ENCODE data around the gene CACNG4. TPM values are rescaled to one million over a fixed set of nuclear protein-coding genes. Genes with fewer than 3 reads are reported as not detected.

CACNG4 gene
- total RNA-seq, 2 experiments from 2014 or later = not detected

- Mint-ChIP-seq H3K9me3 (ENCODE audit: low read depth) (no peaks in the 10 kb centered on the region), H3K27ac (no peak overlapping the region), H3K4me3 (no peak overlapping the region), H3K4me1 (no peaks in the 10 kb centered on the region), H3K27me3 (peaks cover 25% of the 10 kb centered on the region), H3K36me3 (no peaks in the 10 kb centered on the region)
- ATAC-seq = no peak
- no peak for DNase-seq
- CTCF ChIA-PET = no interaction called here
Observed at GRCh38 chr17:66975188-66975587, 10.7 kb downstream of the CACNG4 start.

DNA sequence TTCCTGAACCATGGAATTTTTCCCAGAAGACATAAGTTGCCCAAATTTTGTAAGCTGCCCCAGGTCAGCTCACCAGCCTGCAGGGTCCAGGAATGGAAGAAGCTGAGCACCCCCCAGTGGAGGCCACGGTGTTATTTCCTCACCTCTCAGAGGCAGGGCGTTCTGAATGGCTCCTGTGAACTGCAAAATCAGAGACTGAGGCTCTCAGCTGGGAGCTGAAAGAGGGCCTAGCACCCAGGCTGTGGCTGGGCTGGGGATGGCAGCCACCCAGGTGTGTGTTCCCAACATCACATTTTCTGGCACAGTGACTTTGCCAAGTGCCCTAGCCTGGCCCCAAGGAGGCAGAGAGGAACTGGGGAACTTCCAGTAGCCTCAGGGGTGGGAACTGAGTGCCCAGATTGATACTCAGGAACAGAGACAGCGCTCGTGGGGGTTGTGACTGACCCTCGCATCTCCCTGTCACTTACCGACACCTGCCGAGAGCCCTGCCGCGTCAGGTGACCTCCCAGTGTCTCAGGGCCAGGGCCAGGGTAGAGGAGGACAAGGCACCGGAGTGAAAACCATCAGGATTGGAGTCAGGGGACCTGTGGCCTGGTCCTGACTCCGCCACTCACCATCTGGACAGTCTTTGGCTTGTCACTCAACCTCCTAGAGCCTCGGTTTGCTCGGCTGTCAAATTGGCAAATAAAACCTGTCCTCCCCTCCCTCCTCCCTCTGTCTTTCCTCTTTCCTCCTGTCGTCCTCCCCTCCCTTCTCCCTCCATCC lies 11.3 kb downstream of the CACNG4 start:
- Mint-ChIP-seq H3K27ac (no peak overlapping the region), H3K36me3 (no peaks in the 10 kb centered on the region), H3K4me1 (no peaks in the 10 kb centered on the region), H3K9me3 (ENCODE audit: low read depth) (no peaks in the 10 kb centered on the region), H3K27me3 (peaks cover 24% of the 10 kb centered on the region), H3K4me3 (no peak overlapping the region)
- no peak for DNase-seq
- CTCF ChIA-PET = no interaction called here
- ATAC-seq = no peak

DNA sequence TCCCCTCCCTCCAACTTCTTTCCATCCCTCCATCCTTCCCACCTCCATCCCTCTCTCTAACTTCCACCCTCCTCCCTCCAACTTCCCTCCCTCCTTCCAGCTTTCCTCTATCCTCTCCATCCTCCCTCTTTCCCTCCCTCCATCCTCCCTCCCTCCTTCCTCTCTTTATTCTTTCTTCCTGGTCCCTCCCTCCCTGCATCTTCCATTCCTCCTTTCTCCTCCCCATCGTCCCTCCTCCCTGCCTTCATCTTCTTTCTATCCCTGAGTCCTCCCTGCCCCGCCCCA lies 11.8 kb downstream of the CACNG4 start:
- Mint-ChIP-seq H3K9me3 (ENCODE audit: low read depth) (no peaks in the 10 kb centered on the region), H3K4me1 (no peaks in the 10 kb centered on the region), H3K4me3 (no peak overlapping the region), H3K36me3 (no peaks in the 10 kb centered on the region), H3K27ac (no peak overlapping the region), H3K27me3 (peaks cover 29% of the 10 kb centered on the region)
- ATAC-seq = no peak
- no peak for DNase-seq
- CTCF ChIA-PET = no interaction called here

DNA sequence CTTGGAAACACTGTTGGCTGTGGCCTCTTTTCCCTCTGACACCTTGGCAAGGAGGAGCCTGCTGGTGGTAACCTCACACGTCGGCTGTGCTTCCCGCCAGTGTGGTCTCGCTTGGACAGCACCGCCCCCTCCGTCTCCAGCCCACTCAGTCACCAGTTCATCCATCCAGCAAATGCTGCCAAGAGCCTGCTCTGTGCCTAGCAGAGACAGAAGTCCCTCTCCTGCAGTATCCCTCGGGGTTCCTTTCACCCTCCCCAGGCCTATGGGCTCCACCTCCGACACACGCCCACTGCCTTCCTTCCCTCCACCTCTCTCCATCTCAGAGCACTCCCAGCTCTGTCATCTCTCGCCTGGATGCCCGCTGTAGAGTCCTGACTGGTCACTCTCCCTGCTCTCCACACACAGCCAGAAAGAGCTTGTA lies 12.3 kb downstream of the CACNG4 start:
- H3K27ac Mint-ChIP-seq = no peak overlapping the region
- DNase-seq (no peak), ATAC-seq (no peak)
- no peaks in the 10 kb centered on the region for H3K36me3 Mint-ChIP-seq
- no peaks in the 10 kb centered on the region for H3K4me1 Mint-ChIP-seq
- H3K4me3 Mint-ChIP-seq = no peak overlapping the region
- CTCF ChIA-PET = no interaction called here
- peaks cover 32% of the 10 kb centered on the region for H3K27me3 Mint-ChIP-seq
- H3K9me3 Mint-ChIP-seq (ENCODE audit: low read depth) = no peaks in the 10 kb centered on the region

DNA sequence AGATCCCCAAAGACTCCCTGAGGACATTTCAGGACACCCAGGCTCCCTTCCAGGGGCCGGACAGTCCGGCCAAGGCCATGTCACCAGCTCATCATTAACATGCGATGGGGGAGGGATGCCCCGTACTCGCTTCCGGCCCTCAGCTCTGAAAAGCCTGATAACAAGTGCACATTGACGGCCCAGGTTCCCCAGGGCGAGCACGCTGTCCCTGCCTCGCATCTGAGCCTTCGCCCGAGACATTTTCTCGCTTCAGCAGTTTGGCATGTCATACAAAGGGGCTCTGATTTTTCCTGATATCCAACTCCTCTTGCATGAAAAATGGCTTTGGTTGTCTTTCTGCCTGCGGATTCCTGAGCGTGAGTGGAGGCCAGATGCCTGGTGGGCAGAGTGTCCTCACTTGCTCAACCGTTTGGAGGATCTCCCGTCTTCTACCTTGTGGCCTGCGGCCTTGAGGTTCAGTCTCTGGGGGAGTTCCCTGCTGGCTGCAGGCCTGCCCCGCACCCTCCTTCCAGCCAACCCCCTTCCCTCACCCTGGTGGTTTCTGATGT lies 14.1 kb downstream of the CACNG4 start:
- Mint-ChIP-seq H3K36me3 (no peaks in the 10 kb centered on the region), H3K9me3 (ENCODE audit: low read depth) (no peaks in the 10 kb centered on the region), H3K27me3 (peaks cover 45% of the 10 kb centered on the region), H3K4me3 (no peak overlapping the region), H3K4me1 (no peaks in the 10 kb centered on the region), H3K27ac (no peak overlapping the region)
- CTCF ChIA-PET = no interaction called here
- DNase-seq = no peak
- ATAC-seq = no peak

GRCh38 chr17:66980896-66981295 lies 16.4 kb downstream of the CACNG4 start:
- ATAC-seq = no peak
- H3K4me1 Mint-ChIP-seq = no peaks in the 10 kb centered on the region
- no peaks in the 10 kb centered on the region for H3K36me3 Mint-ChIP-seq
- no peak overlapping the region for H3K4me3 Mint-ChIP-seq
- H3K27ac Mint-ChIP-seq = no peak overlapping the region
- DNase-seq = no peak
- H3K9me3 Mint-ChIP-seq (ENCODE audit: low read depth) = no peaks in the 10 kb centered on the region
- CTCF ChIA-PET = no interaction called here
- peaks cover 65% of the 10 kb centered on the region for H3K27me3 Mint-ChIP-seq

GRCh38 chr17:66981983-66982508 lies 17.5 kb downstream of the CACNG4 start:
- ATAC-seq = no peak
- CTCF ChIA-PET = interaction anchor here (1.1 kb wide), 1 partner anchor 10 kb away, joined by 4 read pairs; no protein-coding TSS in a partner anchor
- Mint-ChIP-seq H3K27ac (no peak overlapping the region), H3K36me3 (no peaks in the 10 kb centered on the region), H3K9me3 (ENCODE audit: low read depth) (no peaks in the 10 kb centered on the region), H3K27me3 (peaks cover 69% of the 10 kb centered on the region), H3K4me1 (no peaks in the 10 kb centered on the region), H3K4me3 (no peak overlapping the region)
- DNase-seq = no peak

DNA sequence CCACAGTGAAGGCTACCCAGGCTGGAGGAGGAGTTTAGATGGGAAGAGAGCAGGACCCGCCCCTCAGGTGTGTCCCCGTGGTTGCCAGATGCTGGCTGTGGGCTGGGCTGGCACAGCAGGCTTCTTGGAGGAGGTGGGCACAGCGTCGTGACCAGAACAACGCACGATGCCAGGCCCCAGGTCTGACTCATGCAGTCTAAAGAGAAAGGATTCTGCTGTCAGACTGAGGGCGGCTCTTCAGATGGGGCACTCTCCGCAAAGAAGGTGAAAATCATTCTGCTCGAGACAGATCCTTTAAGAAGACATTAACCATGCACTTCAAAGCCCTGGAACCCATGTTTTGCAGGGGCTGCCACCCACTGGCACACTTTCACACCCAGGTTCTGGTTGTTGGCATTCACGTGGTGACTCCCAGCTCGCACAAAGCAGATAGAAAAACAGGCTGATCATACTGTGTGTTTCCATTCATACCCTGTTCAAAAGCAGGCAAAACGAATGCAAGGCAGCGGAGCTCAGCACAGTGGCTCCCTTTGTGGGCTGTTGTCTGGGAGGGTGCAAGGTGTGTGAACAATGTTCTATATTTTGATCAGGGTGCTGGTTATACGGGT lies 19.0 kb downstream of the CACNG4 start:
- H3K27me3 Mint-ChIP-seq = peaks cover 73% of the 10 kb centered on the region
- ATAC-seq = no peak

DNA sequence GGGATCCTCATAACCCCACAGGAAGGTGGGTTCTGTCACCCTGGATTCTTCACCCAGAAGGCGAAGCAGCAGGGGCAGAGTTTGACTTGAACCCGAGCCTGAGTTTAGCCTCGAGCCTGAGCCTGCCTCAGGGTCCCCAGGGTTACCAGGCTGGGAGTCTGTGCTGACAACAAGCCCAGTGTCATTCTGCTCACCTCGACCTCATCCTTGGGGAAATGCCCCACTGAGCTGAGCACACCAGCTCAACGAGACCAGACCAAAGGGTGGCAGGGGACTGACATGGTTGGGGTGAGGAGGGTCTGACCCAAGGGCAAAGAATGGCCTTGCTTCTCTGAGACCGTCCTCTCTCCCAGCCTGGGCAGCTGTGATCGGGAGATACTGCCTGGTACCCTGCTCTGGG lies 20.2 kb downstream of the CACNG4 start:
- DNase-seq = no peak
- peaks cover 2% of the 10 kb centered on the region for H3K4me1 Mint-ChIP-seq
- no peak for ATAC-seq
- peaks cover 70% of the 10 kb centered on the region for H3K27me3 Mint-ChIP-seq
- H3K4me3 Mint-ChIP-seq = no peak overlapping the region
- no peak overlapping the region for H3K27ac Mint-ChIP-seq
- no peaks in the 10 kb centered on the region for H3K36me3 Mint-ChIP-seq
- no peaks in the 10 kb centered on the region for H3K9me3 Mint-ChIP-seq (ENCODE audit: low read depth)
- CTCF ChIA-PET = no interaction called here

More for the DNA sequence above, 19.0 kb downstream of the CACNG4 start:
- H3K4me1 Mint-ChIP-seq = peaks cover 2% of the 10 kb centered on the region
- H3K9me3 Mint-ChIP-seq (ENCODE audit: low read depth) = no peaks in the 10 kb centered on the region
- no peaks in the 10 kb centered on the region for H3K36me3 Mint-ChIP-seq
- H3K27ac Mint-ChIP-seq = no peak overlapping the region
- CTCF ChIA-PET = interaction anchor here (0.5 kb wide), 1 partner anchor 13 kb away, joined by 3 read pairs; no protein-coding TSS in a partner anchor
- DNase-seq = no peak
- no peak overlapping the region for H3K4me3 Mint-ChIP-seq

DNA sequence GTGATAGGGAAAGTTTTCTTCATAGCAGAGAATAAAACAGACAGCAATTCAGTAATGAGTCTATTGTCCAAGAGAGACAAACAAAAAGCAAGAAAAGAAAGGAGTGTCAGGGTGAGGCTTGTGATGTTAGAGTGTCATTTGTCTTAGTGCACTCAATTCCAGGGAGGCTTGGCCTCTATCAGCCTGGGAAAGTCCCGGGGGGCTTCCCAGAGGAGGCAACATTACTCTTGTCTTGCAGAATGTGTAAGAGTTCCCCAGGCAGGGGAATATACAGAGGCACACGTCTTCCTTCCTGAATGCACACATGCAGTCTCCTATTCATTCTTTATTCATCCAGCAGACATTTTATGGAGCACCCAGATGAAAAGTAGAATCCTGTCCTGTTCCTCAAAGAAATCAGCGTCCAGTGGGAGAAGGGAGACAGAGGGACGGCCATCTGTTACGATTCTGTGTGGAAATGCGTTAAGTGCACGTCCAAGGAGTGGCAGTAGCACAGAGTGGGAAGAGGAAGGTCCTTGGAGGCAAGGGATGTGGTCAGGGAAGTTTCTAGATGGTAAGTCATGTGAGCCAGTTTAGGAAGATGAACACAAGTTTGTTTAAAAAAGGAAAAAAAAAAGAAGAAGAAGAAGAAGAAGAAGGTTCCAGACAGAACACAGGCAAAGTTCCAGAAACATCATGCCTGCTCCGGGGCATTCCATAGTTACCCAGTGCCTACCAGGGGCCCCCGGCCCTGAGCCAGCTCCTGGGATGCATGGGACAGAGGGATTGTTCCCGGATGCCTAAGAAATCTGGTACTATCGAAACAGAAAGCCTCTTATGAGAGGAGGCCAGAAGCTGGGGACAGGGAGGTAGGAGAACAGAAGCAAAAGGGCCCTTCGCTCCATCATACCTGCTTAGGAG lies 21.1 kb downstream of the CACNG4 start:
- no peak for DNase-seq
- no peak for ATAC-seq
- no peak overlapping the region for H3K4me3 Mint-ChIP-seq
- no peak overlapping the region for H3K27ac Mint-ChIP-seq
- no peaks in the 10 kb centered on the region for H3K36me3 Mint-ChIP-seq
- peaks cover 2% of the 10 kb centered on the region for H3K4me1 Mint-ChIP-seq
- H3K27me3 Mint-ChIP-seq = peaks cover 72% of the 10 kb centered on the region
- CTCF ChIA-PET = no interaction called here
- no peaks in the 10 kb centered on the region for H3K9me3 Mint-ChIP-seq (ENCODE audit: low read depth)

- Mint-ChIP-seq H3K4me3 (no peak overlapping the region), H3K36me3 (no peaks in the 10 kb centered on the region), H3K9me3 (ENCODE audit: low read depth) (no peaks in the 10 kb centered on the region), H3K4me1 (peaks cover 2% of the 10 kb centered on the region), H3K27ac (no peak overlapping the region), H3K27me3 (peaks cover 68% of the 10 kb centered on the region)
- CTCF ChIA-PET = no interaction called here
- ATAC-seq (no peak), DNase-seq (no peak)
Observed at GRCh38 chr17:66986659-66987058, 22.2 kb downstream of the CACNG4 start.

GRCh38 chr17:66987059-66987616 lies 22.6 kb downstream of the CACNG4 start:
- no peak overlapping the region for H3K4me3 Mint-ChIP-seq
- H3K27me3 Mint-ChIP-seq = peaks cover 64% of the 10 kb centered on the region

More at GRCh38 chr17:66987059-66987616, 22.6 kb downstream of the CACNG4 start:
- Mint-ChIP-seq H3K36me3 (no peaks in the 10 kb centered on the region), H3K27ac (no peak overlapping the region), H3K9me3 (ENCODE audit: low read depth) (no peaks in the 10 kb centered on the region), H3K4me1 (peaks cover 2% of the 10 kb centered on the region)
- ATAC-seq (no peak), DNase-seq (no peak)
- CTCF ChIA-PET = no interaction called here

Data from activated CD8-positive, alpha-beta memory T cell treated with anti-CD3 and anti-CD28 coated beads, Interleukin-2, amount 10 ng/mL, durations not matched to agents 7 days and 5 days (primary cell).